GM19043 (cell line): Measurements from ENCODE around the gene C8G.

Source experiments
- ATAC-seq: cut with Tn5 transposase; IDR thresholded peaks from one replicate; pipeline ENCODE4 v1.9.1; 2021; ENCODE audit warnings: low read depth; ENCODE audit not compliant: unreplicated experiment

Gene C8G

GRCh38 chr9:136964833-136965422 lies 19.9 kb downstream of the C8G start:
- ATAC-seq, result no peak

- ATAC-seq, result no peak
Observed at GRCh38 chr9:136965771-136966484, 20.9 kb downstream of the C8G start.

- ATAC-seq, result no peak
Observed at GRCh38 chr9:136968333-136969127, 23.5 kb downstream of the C8G start.

- no peak for ATAC-seq
Observed at GRCh38 chr9:136969150-136969549, 24.1 kb downstream of the C8G start.

GRCh38 chr9:136969774-136970173 lies 24.7 kb downstream of the C8G start:
- no peak for ATAC-seq

- no peak for ATAC-seq
Observed at GRCh38 chr9:136970361-136970760, 25.3 kb downstream of the C8G start.

- no peak for ATAC-seq
Observed at GRCh38 chr9:136971746-136972145, 26.7 kb downstream of the C8G start.

GRCh38 chr9:136972335-136972734 lies 27.3 kb downstream of the C8G start:
- ATAC-seq, result no peak

- ATAC-seq, result no peak
Observed at GRCh38 chr9:136972743-136973142, 27.7 kb downstream of the C8G start.

- ATAC-seq, result no peak
Observed at GRCh38 chr9:136973618-136974617, 28.9 kb downstream of the C8G start.

- ATAC-seq, result no peak
Observed at GRCh38 chr9:136974817-136975535, 29.9 kb downstream of the C8G start.

- no peak for ATAC-seq
Observed at GRCh38 chr9:136975644-136976043, 30.6 kb downstream of the C8G start.

GRCh38 chr9:136977223-136977622 lies 32.2 kb downstream of the C8G start, which contains the start of gene PTGDS:
Gene PTGDS (plus strand): TSS chr9:136977504. CDS start chr9:136977579, 75 bp downstream.
- no peak for ATAC-seq

- no peak for ATAC-seq
Observed at GRCh38 chr9:136977649-136978072, 32.6 kb downstream of the C8G start.

- no peak for ATAC-seq
Observed at GRCh38 chr9:136978073-136978864, 33.2 kb downstream of the C8G start.

GRCh38 chr9:136978865-136979544 lies 34.0 kb downstream of the C8G start:
- ATAC-seq, result no peak

GRCh38 chr9:136979769-136980587 lies 34.9 kb downstream of the C8G start:
- no peak for ATAC-seq
